ENCODE measurements around the gene NBPF3.

DNA sequence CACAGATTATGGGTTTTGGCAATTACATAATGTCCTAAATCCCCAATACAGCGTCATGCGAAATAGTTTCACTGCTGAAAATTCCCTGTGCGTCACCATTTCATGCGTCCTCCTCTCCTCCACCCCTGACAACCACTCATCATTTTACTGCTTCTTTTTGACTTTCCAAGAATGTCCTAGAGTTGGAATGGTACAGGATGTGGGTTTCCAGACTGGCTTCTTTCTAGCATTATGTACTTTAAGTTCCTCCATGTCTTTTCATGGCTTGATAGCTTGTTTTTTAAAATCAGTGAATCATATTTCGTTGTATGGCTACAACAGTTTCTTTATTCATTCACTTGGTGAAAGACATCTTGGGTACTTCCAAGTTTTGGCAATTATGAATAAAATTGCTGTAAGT lies 7.4 kb downstream of the NBPF3 start:
- TF ChIP-seq, protein P1, sequence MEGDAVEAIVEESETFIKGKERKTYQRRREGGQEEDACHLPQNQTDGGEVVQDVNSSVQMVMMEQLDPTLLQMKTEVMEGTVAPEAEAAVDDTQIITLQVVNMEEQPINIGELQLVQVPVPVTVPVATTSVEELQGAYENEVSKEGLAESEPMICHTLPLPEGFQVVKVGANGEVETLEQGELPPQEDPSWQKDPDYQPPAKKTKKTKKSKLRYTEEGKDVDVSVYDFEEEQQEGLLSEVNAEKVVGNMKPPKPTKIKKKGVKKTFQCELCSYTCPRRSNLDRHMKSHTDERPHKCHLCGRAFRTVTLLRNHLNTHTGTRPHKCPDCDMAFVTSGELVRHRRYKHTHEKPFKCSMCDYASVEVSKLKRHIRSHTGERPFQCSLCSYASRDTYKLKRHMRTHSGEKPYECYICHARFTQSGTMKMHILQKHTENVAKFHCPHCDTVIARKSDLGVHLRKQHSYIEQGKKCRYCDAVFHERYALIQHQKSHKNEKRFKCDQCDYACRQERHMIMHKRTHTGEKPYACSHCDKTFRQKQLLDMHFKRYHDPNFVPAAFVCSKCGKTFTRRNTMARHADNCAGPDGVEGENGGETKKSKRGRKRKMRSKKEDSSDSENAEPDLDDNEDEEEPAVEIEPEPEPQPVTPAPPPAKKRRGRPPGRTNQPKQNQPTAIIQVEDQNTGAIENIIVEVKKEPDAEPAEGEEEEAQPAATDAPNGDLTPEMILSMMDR (IDR thresholded peaks at IDR 0.05), result no peak
- no peak for TF ChIP-seq EZH2 (IDR thresholded peaks at IDR 0.05)

All from neural progenitor cell (in vitro differentiated cells).